H9 (cell line): ENCODE data around the gene FYN. TPM values are rescaled to one million over a fixed set of nuclear protein-coding genes. Genes with fewer than 3 reads are reported as not detected.

Experiments
- DNase-seq: peaks from one replicate; pipeline ENCODE4 v3.0.0-alpha.2; 2017
- H2AFZ ChIP-seq: one replicate; pipeline ENCODE4 v1.6.1; 2013; ENCODE audit warnings: mild to moderate bottlenecking, low read length, control low read depth, moderate library complexity
- H2AK5ac ChIP-seq: 2 replicates; pipeline ENCODE4 v1.6.1; 2013; ENCODE audit warnings: low read length, control low read depth, mixed read lengths; ENCODE audit not compliant: insufficient read length
- H2BK120ac ChIP-seq: one replicate; pipeline ENCODE4 v1.6.1; 2013; ENCODE audit warnings: low read depth, mild to moderate bottlenecking, low read length, control low read depth, inconsistent platforms; ENCODE audit not compliant: poor library complexity, severe bottlenecking
- H2BK12ac ChIP-seq: 2 replicates; pipeline ENCODE4 v1.6.1; 2013; ENCODE audit warnings: low read length, control low read depth, mixed read lengths, low read depth; ENCODE audit not compliant: insufficient read length
- H2BK15ac ChIP-seq: 2 replicates; pipeline ENCODE4 v1.6.1; 2013; ENCODE audit warnings: low read depth, low read length, control low read depth
- H2BK20ac ChIP-seq: one replicate; pipeline ENCODE4 v1.6.1; 2013; ENCODE audit warnings: low read depth, mild to moderate bottlenecking, low read length, control low read depth, inconsistent platforms; ENCODE audit not compliant: poor library complexity, severe bottlenecking
- H2BK5ac ChIP-seq: 2 replicates; pipeline ENCODE4 v1.6.1; 2013; ENCODE audit warnings: low read length, control low read depth, mixed read lengths; ENCODE audit not compliant: insufficient read length
- H3K14ac ChIP-seq: 2 replicates; pipeline ENCODE4 v1.6.1; 2013; ENCODE audit warnings: low read length, control low read depth; ENCODE audit not compliant: insufficient read depth
- H3K18ac ChIP-seq: 2 replicates; pipeline ENCODE4 v1.6.1; 2013; ENCODE audit warnings: low read depth, mild to moderate bottlenecking, mixed read lengths, low read length, control low read depth; ENCODE audit not compliant: insufficient read length
- H3K23ac ChIP-seq: 2 replicates; pipeline ENCODE4 v1.6.1; 2013; ENCODE audit warnings: low read length, control low read depth, mixed read lengths, low read depth; ENCODE audit not compliant: insufficient read length
- H3K23me2 ChIP-seq: 2 replicates; pipeline ENCODE4 v1.6.1; 2013; ENCODE audit warnings: low read depth, mild to moderate bottlenecking, mixed read lengths, low read length, control low read depth; ENCODE audit not compliant: insufficient read length, poor library complexity, severe bottlenecking
- H3K27ac ChIP-seq: 2 replicates; pipeline ENCODE4 v1.5.1; 2013; ENCODE audit warnings: low read length, control low read depth, mixed read lengths, low read depth; ENCODE audit not compliant: insufficient read length
- H3K27me3 ChIP-seq: 2 replicates; pipeline ENCODE4 v1.6.1; 2013; ENCODE audit warnings: low read length, control low read depth, inconsistent platforms; ENCODE audit not compliant: insufficient read depth
- H3K4ac ChIP-seq: 2 replicates; pipeline ENCODE4 v1.6.1; 2013; ENCODE audit warnings: low read depth, mild to moderate bottlenecking, control low read depth, inconsistent platforms, low read length, moderate library complexity
- H3K4me1 ChIP-seq: 2 replicates; pipeline ENCODE4 v1.6.1; 2013; ENCODE audit warnings: low read length, control low read depth, inconsistent platforms; ENCODE audit not compliant: insufficient read depth
- H3K4me2 ChIP-seq: 2 replicates; pipeline ENCODE4 v1.6.1; 2013; ENCODE audit warnings: low read length, control low read depth, mixed read lengths; ENCODE audit not compliant: insufficient read length, insufficient read depth
- H3K56ac ChIP-seq: 2 replicates; pipeline ENCODE4 v1.6.1; 2013; ENCODE audit warnings: low read depth, mild to moderate bottlenecking, mixed read lengths, low read length, control low read depth; ENCODE audit not compliant: insufficient read length
- H3K79me1 ChIP-seq: 2 replicates; pipeline ENCODE4 v1.6.1; 2013; ENCODE audit warnings: low read depth, mild to moderate bottlenecking, moderate library complexity, low read length, control low read depth, inconsistent platforms; ENCODE audit not compliant: insufficient read depth, poor library complexity, severe bottlenecking
- H3K79me2 ChIP-seq: 2 replicates; pipeline ENCODE4 v1.6.1; 2013; ENCODE audit warnings: low read length, control low read depth, inconsistent platforms; ENCODE audit not compliant: insufficient read depth
- H3K9ac ChIP-seq: 2 replicates; pipeline ENCODE4 v1.6.1; 2013; ENCODE audit warnings: low read length, control low read depth, mixed read lengths; ENCODE audit not compliant: insufficient read length; ENCODE audit errors: extremely low read depth
- H3K9me3 ChIP-seq: one replicate; pipeline ENCODE4 v1.6.1; 2013; ENCODE audit warnings: low read depth, low read length, inconsistent platforms; ENCODE audit not compliant: control insufficient read depth
- H3T11ph ChIP-seq: one replicate; pipeline ENCODE4 v1.6.1; 2013; ENCODE audit warnings: mild to moderate bottlenecking, low read length, control low read depth, inconsistent platforms
- H4K20me1 ChIP-seq: one replicate; pipeline ENCODE4 v1.6.1; 2013; ENCODE audit not compliant: control insufficient read depth, insufficient read length, insufficient read depth
- H4K5ac ChIP-seq: 2 replicates; pipeline ENCODE4 v1.6.1; 2013; ENCODE audit warnings: low read depth, mild to moderate bottlenecking, mixed read lengths, low read length, control low read depth; ENCODE audit not compliant: insufficient read length
- H4K8ac ChIP-seq: replicated peaks from 2 replicates; pipeline ENCODE4 v1.6.1; 2013; ENCODE audit warnings: low read length, control low read depth, mixed read lengths, low read depth; ENCODE audit not compliant: insufficient read length
- H4K91ac ChIP-seq: 2 replicates; pipeline ENCODE4 v1.6.1; 2013; ENCODE audit warnings: low read depth, mild to moderate bottlenecking, moderate library complexity, mixed read lengths, low read length, control low read depth; ENCODE audit not compliant: insufficient read length
- H3K27ac Mint-ChIP-seq, 3 experiments: 2 replicates in 2 of 3; 3 replicates in 1 of 3; pipeline ENCODE4 v1.8.0; 2020 to 2021; ENCODE audit warnings: mixed read lengths in 3 of 3, mild to moderate bottlenecking in 1 of 3, moderate library complexity in 1 of 3
- H3K27me3 Mint-ChIP-seq: 2 replicates; pipeline ENCODE4 v1.8.0; 2021; ENCODE audit warnings: low read depth, mild to moderate bottlenecking, moderate library complexity, mixed read lengths
- H3K36me3 Mint-ChIP-seq, 3 experiments: 2 replicates in 2 of 3; 3 replicates in 1 of 3; pipeline ENCODE4 v1.8.0; 2020 to 2021; ENCODE audit warnings: low read depth in 3 of 3, mixed read lengths in 3 of 3; ENCODE audit not compliant: insufficient read depth in 1 of 3
- H3K4me1 Mint-ChIP-seq, 2 experiments: 2 replicates each; pipeline ENCODE4 v1.8.0; 2020; ENCODE audit warnings: mixed read lengths in 2 of 2
- H3K4me3 Mint-ChIP-seq, 2 experiments: 2 replicates in 1 of 2; 3 replicates in 1 of 2; pipeline ENCODE4 v1.8.0; 2020 to 2021; ENCODE audit warnings: mild to moderate bottlenecking in 2 of 2, mixed read lengths in 2 of 2, moderate library complexity in 1 of 2
- H3K9me3 Mint-ChIP-seq, 2 experiments: 2 replicates in 1 of 2; 3 replicates in 1 of 2; pipeline ENCODE4 v1.8.0; 2020; ENCODE audit warnings: mild to moderate bottlenecking in 2 of 2, mixed read lengths in 2 of 2, moderate library complexity in 1 of 2
- CTCF ChIP-seq: fragments of 200-600 bp; sonication (generic); conservative IDR thresholded peaks from 3 replicates; pipeline ENCODE4 v1.8.0; 2021; ENCODE audit warnings: antibody characterized with exemption, mild to moderate bottlenecking
- WGBS: extraction: QIAGEN DNeasy Blood & Tissue Kit; methylation state at CpG from one replicate; pipeline ENCODE4 v1.1.7; 2013; ENCODE audit warnings: missing lambda C conversion rate, low lambda C conversion rate, mixed read lengths; ENCODE audit not compliant: insufficient read length; ENCODE audit errors: extremely low coverage; 5-methylcytosine and 5-hydroxymethylcytosine counted together
- total RNA-seq: library from RNA; stranded (reverse); gene quantifications from 2 replicates; pipeline ENCODE4 v1.2.1, GENCODE V29; 2021

Gene FYN
- total RNA-seq, 1 experiment from 2014 or later: 64.8 TPM

GRCh38 chr6:111745186-111745585 lies 128.1 kb downstream of the FYN start:
- no peak overlapping the region for H4K8ac ChIP-seq
- no peaks in the 10 kb centered on the region for H4K20me1 ChIP-seq
- Mint-ChIP-seq H3K4me3 (no peak overlapping the region), H3K27ac (peak overlapping the region in 2 of 3 experiments; percentile 19 to 94; a peak in 2 of 7 replicates), H3K9me3 (no peaks in the 10 kb centered on the region), H3K27me3 (no peaks in the 10 kb centered on the region), H3K36me3 (peaks cover 0 to 5% (median 4%) of the 10 kb centered on the region in 3 experiments; a peak in 3 of 7 replicates), H3K4me1 (peaks cover 29 to 37% of the 10 kb centered on the region in 2 experiments)
- no CpG with 5 or more reads among the region's 4 CpGs for WGBS
- no peak for TF ChIP-seq CTCF
- H2BK12ac ChIP-seq: no peak overlapping the region
- no peak overlapping the region for H3K14ac ChIP-seq
- no peak overlapping the region for H3T11ph ChIP-seq
- no peaks in the 10 kb centered on the region for H3K23me2 ChIP-seq
- H2BK120ac ChIP-seq: no peak overlapping the region
- H2BK15ac ChIP-seq: no peak overlapping the region
- no peak overlapping the region for H2BK5ac ChIP-seq
- H2BK20ac ChIP-seq: no peak overlapping the region
- no peak overlapping the region for H2AK5ac ChIP-seq
- H3K27ac ChIP-seq: no peak overlapping the region
- no peaks in the 10 kb centered on the region for H3K79me2 ChIP-seq
- H4K5ac ChIP-seq: no peak overlapping the region
- H2AFZ ChIP-seq: no peak overlapping the region
- no peak overlapping the region for H3K18ac ChIP-seq
- no peak overlapping the region for H3K56ac ChIP-seq
- no peak for DNase-seq
- no peaks in the 10 kb centered on the region for H3K27me3 ChIP-seq
- no peaks in the 10 kb centered on the region for H3K9me3 ChIP-seq
- H3K4ac ChIP-seq: no peak overlapping the region
- no peaks in the 10 kb centered on the region for H3K79me1 ChIP-seq
- no peak overlapping the region for H4K91ac ChIP-seq
- no peak overlapping the region for H3K9ac ChIP-seq
- H3K4me2 ChIP-seq: no peak overlapping the region
- no peak overlapping the region for H3K23ac ChIP-seq
- H3K4me1 ChIP-seq: peaks cover 19% of the 10 kb centered on the region
